ENCODE results near the gene POLR2L.
A peak's percentile ranks its signal among the peaks of the same experiment; 100 is the strongest.

The POLR2L gene

DNA sequence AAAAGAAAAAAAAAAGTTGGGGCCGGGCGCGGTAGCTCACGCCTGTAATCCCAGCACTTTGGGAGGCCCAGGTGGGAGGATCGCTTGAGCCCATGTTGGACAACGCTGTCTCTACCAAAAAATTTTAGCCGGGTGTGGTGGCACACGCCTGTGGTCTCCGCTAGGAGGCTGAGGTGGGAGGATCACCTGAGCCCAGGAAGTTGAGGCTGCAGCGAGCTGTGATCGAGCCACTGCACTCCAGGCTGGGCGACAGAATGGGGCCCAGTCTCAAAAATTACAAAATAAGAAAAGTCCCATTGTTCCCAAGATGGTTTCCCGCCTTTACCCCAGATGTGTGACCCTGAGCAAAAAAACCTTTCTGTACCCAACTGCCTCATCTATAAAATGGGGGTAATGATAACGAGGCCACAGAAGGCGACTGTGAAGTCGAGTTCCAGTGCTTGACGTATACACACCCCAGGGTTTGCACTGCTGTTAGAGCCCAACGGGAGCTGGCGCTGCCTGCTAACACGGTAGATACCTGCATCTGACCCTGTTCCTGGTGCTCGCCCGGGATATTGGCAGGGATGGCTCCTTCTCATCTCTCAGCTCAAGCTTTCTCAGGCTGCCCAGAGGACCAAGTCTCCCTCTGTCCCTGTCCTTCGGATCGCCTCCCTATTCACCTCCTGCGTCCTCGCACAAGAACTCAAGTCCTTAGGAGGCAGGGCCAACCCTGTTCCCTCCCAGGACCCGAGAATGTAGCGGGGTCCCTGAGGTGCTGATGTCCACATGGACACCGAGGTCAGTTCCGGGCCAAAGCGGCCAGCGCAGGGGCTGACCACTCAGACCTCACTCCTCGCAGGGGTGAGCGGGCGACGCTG is 33.7 kb downstream of the POLR2L start:
- DNase-seq, result no peak

DNA sequence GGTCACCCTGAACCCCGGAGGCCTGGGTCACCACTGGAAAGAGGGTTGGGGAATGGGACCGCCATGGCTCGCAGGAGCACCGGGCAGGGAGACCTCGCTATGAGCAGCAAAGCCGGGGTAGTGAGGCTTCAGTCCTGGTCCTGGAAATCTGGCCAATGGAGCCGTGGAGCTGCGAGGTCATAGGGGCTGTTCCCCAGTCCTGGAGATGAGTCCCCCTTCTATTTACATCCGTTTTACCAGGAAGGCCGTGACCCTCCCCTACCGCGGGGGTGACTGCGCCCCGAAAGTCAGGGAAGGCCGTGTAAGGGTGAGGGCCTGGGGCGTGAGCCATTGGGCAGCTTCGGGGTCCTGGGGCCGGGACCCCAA is 37.7 kb downstream of the POLR2L start:
- DNase-seq, result no peak

DNA sequence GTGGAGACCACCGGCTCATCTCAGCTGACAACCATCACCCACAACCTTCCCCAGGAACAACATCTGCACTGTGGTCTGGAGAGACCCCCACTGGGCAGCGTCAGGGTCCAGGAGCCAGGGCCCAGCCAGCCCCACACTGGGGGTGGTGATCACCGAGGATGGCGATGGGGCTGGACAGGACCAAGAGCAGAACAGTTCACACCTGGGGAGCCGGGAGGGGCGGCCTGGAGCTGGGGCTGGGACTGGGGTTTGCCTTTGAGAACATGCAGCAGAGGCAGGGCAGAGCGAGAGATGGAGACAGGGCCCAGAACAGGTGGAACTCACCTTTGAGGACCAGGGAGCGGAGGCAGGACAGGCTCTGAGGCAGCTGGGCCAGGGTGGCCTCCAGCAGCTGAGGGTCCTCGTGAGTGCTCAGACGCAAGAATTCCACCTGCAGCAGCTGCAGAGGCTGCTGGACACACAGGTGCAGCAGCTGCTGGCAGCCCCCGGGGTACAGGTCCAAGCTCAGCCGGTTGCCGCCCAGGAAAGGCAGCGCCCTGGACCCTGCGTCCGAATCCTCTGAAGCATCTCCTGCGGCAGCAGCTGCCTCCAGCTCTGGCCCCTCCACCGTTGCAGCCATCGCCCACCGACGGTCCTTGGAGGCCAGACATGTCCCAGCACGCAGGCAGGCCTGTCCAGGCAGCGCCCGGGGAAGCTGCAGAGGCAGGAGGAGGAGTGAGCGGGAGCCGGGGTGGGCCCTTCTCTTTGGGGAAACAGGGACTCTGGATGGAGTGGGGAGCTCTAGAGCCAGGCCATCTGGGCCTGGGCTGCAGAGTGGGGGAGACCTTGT is 38.3 kb downstream of the POLR2L start:
- DNase-seq, result peak; percentile 58

DNA sequence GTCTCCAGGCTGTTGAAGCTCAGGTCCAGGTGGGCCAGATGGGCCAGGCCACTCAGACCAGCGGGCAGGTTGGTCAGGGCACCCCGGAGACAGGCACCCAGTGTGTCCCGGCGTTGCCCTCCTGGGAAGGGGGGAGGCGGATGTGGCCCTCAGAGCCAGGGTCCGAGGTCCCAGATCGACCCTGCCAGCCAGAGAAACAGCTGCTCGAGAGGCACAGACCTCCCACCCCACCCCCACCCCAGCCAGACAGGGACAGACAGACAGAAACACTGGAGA is 38.9 kb downstream of the POLR2L start:
- DNase-seq, result no peak

DNA sequence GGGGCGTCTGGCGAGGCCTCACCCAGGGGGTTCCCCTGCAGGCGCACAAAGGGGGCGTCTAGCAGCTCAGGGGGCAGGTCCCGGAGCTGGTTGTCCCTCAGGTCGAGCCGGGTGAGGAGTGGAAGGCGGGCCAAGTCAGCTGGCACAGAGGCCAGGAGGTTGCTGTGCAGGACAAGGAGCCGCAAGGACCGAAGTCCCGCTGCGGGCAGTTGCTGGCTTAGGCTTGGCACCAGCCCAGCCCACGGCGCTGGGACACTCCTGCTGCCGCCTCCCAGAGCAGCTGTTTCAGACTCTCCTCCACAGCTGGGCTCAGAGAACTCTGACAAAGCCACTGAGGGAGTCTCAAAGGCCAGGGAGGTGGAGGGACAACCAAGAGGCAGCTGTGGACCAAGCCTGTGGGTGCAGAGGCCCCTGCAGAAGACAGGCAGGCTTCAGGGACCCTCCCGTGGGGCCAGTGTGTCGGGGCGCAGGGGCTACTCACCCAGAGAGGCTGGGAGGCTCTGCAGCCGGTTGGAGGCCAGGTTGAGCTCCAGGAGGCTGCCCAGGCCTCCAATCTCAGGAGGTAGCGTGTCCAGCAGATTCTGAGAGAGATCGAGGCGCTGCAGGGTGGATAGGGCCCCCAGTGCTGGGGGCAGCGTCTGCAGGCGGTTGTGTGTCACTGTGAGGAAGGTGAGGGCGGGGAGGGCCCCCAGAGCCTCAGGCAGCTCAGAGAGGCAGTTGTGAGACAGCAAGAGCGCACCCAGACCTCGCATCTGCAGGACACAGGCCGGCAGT is 39.4 kb downstream of the POLR2L start:
- no peak for DNase-seq

DNA sequence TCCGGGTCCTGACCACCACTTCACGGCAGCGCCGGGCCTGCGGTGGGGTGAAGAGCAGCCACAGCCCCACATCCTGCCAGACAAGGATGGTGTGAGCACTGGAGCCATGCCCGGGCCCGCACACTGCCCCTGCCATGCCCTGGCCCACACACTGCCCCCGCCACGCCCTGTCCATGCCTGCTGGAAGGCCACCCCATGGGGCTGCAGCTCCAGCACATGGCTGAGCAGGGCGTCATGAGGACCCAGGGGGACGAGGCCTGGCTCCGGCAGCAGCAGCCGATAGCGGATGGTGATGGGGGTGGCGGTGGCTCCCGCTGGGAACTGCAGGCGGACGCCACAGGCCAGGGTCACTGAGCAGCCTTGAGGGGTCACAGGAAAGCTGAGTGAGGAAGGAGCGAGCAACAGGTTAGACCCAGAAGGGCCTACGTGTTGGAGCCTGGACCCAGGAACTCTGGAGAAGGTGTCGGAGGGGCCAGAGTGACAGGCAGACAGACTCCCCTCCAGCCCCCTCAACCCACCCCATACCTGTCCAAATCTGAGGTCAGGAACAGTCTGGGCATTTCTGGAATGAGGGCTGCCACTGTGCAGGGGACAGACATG is 40.2 kb downstream of the POLR2L start:
- DNase-seq, result no peak

DNA sequence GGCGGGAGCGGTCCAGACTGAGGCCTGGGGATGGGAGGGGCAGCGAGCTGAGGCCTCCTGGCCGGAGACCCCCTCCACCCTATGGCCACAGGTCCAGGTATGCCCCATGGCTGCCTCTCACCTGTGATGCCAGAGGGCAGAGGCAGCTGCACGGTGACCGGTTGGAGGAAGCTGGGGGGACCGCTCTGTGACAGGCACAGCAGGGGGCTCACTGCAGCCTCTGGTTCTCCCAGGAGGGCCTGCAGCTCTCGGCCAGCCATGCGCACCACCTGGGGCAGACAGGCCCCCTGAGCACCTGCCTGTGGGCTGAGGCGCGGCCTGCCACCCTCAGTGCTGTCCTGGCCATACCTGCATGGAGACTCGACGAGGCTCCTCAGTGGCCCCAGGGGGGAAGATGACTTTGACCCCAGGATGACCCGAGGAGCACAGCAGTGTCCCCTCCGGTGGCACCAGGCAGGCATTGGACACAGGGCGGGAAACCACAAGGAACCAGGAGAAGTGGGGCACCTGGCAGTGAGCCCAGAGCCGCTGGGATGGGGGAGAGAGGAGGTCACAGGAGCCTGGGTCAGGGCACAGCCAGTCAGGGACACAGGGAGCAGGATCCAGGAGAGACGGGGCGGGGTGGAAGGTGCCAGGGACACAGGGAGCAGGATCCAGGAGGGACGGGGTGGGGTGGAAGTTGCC is 41.1 kb downstream of the POLR2L start:
- no peak for DNase-seq

DNA sequence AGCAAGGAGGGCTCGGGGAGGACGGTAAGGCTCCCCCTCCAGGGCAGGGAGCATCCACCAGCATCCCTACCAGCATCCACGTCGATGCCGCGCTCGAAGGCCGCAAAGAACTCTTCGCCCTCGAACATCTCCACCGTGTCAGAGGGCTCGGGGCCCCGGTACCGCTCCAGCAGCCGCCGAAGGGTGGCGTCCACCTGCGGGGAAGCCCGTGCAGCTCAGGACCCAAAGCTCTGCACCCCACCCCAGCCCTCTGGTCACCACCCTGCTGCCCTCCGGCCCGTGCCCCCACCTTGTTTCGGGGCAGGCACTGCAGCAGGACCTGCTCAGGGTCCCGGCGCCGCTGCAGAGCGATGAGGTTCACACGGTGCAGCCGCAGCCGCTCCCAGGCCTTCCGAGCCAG is 41.9 kb downstream of the POLR2L start:
- DNase-seq, result no peak

DNA sequence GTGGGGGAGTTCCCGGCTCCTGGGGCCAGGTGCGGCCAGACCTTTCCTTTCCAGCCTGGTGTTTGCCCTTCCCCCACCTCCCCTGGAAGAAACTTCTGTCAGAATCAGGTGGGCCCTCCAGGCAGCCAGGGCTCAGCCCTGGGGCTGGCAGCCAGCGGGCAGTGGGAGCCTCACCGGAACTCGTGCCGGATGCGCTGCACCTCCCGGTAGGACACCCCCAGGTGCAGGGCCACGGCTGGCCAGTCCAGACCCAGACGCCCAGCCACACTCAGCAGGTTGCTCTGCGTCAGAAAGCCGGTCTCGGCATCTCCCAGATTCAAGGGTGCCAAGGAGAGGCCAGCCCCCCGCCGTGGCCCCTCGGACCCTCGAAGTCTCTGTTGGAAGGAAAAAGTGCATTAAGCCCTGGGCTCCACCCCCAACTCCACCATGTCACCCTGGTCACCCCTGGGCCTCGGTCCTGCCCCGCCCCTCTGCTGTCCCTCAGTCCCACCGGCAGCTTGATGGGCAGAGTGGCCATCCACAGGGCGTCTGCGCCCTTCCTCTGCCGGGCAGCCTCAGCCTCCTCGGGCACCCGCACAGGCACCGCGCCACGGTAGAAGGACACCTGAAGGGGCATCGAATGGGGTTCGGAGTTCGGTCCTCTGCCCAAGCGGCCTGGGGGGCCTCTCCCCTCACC is 42.5 kb downstream of the POLR2L start:
- DNase-seq, result no peak

DNA sequence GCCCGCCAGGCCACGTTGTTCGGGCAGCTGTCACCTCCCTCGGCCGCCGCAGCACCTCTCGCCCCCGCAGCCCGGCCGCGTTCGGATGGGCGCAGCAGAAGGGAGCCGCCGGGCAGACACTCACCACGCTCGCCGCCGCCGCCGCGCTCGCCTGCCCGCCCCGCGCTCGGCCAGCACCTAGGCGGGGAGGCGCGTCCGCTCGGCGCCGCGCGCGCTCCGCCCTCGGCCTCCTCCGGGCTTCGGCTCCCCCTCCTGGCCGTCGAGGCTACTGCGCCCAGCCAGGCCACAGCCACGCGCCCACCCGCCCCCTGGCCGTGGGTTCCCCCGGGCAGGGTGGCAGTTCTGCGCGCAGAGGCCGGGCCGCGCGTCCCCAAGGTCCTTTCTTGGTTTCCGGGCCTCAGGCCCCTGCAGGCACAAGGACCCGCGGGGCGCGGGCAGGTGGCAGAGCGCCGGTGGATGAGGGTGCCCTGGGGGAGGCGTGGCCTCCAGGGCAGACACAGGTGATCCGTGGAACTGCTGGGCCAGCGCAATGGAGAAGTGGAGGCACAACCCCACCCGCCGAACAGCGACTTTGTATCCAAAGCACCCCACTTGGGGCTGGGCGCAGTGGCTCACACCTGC is 44.1 kb downstream of the POLR2L start, which contains the start of gene SLC25A22:
Gene SLC25A22, minus strand, starts transcription at position 189 of the 621 bp plus-strand sequence. CDS start 3,275 bp downstream, outside the sequence.
- DNase-seq, result peak; percentile 95

DNA sequence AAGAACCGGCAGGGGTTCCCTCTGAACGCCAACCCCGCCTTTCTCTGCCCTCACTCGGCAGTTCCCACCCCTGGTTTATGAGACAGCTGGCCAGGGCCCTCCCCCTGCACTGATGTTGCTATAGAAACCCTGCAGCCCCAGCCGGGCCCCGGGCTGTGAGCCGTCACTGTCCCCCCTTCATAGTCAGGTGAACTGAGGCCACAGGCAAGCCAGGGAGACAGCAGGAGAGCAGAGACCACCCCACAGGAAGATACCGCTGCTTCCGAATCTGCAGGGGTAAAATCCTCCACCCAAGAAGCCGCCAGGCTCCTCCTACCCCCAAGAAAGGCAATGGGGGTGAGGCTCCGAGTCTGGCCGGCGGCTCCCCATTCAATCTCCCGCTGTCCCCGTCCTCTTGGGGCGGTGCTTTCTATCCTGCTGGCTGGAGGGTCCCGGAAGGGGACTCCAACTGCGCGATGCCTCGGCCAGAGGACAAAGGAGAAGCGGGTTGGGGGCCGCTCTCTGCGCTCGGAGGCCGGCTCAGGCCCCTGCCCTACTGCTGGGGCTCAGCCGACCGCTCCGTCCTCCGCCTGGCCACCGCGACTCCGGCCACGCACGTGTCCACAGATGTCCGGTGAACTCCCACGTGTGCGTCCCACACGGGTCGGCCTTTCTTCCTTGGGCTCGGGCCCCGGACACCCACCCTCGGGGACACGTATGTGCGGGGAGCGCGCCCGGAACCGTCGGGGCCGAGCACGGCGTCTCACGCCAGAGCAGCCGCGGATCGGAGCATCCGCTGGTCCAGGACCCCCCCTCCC is 44.8 kb downstream of the POLR2L start:
- peak; percentile 94 for DNase-seq

DNA sequence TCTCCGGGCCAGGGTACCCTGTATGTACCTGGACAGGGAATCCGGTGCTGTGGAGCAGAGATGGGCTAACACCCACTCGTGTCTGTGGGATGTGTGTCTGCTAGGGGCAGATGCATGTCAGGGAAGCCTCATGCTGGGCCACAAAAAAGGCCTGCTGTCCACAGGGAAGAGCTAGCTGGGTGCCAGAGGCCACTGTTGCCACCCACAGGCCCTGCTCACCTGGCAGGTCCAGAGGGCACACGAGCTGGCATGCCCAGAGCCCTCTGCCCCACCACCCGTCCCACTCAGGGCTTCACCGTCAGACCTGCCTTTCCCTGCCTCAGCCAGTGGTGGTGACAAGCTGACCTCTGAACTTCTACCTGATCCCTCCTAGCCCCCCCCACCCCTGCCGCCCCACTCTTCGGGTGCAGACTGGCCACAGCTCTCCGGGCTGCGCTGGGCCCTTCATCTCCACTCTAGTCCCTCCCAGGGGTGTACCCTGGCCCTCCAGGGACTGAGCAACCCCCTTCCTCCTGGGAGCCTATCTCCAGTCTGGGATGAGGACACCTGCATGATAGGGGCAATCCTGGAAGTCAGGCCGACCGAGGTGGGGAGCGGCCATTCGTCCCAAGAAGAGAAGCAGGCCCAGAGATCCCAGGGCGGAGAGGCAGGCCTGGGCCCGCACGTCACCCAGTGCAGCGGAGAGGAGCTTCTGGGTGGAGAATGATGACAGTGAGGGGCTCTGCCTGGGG is 45.6 kb downstream of the POLR2L start:
- no peak for DNase-seq

DNA sequence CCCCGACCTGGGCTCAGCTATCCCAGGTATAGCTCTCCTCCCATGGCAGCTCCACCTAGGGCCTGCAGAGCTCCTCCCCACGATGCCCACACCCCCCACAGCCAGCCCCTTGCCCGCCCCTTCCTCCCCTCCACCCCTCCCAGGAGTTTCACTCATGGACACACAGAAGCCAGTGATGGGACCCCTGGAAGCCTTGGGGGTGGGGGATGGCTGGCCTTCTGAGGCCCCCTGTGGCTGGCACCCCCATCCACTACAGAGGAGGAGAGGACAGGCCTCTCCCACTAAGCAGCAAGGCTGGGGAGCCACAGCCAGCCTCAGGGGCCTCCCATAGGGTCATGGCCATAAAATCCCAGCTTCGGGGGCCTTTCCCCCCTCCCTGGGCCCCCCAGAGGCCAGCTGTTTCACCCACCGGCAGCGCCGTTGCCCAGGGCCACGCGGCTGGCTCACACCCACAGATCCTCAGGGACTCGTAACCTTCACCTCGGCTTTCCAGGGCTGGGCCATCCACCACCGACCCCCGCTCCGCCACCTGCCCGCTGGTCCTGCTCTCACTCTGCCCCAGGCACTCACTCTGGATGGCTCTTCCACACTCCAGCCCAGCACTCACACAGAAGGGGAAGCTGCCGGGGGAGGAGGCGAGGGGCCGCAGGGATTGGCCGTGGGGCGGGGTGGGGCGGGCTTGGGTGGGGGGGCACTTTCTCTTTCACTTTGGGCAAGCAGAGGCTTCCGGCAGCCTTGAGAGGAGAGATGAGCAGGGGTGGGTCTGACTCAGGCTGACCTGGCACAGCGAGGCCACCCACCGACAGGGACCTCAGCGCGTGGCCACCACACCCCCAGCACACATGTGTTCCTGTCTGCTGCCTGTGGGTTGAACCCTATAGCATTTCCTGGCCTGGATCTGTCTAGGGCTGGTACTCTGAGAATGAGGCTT is 46.4 kb downstream of the POLR2L start:
- DNase-seq, result peak; percentile 79

DNA sequence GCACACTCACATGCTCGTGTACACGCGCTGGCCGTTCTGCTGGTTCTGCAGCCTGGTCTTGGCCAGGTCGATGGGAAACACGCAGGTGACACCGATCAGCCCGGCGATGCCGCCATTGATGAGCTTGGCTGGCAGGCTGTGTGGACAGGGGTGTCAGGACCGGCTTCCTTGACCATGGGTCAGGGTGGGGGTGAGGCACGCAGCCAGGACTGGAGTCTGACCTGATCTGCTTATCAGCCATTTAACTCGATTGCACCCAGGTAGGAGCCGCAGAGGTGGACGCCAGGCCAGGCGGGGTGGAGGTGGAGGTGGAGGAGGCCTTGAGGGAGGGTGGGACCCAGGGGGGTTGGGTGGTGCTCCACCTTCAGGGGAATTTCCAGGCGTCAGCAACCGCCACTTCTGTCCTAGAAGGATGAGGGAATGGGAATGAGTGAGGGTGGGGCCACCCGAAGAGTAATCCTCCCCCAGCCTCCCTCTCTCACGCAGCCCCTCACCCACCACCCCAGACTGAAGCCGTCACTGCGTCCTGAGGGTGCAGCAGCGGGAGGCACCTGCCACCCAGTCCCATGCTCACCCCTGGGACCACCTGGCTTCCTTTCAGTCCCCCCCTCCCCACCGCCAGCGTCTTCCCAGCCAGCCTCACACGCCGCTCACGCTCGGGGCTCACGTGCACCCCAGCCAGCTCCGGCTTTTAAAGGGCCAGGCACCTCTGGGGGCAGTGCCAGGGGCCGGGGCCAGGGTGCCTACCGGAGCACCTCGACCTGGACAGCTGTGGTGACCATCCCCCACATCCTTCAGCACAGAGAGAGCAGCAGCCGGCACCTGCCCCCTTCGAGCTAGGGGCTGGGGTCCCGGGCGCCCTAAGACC is 47.3 kb downstream of the POLR2L start:
- no peak for DNase-seq

DNA sequence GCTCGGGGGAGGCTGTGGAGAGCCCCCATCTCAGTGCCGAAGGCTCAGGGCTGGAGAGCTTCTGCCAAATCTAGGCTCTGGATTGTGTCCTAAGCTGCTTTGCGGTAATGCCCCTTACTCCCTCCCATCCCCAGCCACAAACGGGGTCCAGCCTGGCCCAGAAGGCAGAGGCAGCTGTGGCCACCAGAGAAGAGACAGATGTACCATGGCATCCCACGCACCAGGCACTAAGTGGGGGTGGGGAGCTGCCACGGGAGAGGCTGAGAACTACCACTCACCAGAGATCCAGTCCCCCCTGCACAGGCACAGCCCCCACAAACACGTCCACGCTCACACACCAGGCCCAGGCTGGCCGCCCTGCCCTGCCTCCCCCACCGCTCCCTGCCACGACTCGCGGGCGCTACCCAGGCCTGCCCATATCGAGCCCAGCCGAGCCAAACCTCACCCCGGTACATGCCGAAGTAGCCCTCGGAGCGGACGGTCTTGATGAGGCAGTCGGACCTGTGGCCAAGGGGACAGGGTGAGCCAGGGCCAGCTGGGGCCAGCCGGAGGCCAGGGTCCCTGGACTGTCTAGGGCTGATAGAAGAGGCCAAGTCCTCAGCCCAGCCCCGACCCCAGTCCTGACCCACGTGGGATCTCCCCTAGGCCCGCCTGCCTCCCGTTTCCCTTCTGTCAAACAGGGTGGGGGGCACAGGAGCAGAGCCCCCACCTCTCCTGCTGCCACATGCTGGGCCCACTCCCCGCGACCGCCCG is 48.1 kb downstream of the POLR2L start:
- DNase-seq, result no peak

DNA sequence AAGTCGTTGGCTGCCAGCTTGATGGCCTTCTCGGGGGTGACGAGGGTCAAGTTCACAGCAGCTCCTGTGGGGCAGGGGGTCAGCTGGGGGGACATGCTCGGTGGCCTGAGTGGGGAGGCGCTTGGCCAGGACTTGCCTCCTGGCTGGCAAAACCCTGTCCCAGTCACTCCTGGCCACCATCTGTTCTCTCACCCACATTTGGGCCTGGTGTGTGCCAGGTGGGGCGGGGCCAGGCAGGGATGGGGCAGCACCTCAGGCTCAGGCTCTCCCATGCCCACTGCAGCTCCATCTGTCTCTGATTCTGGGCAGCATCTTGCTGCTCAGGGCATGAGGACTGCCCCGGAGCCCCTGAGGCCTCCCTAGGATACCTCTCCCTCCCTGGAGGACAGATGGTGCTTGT is 48.8 kb downstream of the POLR2L start:
- no peak for DNase-seq

DNA sequence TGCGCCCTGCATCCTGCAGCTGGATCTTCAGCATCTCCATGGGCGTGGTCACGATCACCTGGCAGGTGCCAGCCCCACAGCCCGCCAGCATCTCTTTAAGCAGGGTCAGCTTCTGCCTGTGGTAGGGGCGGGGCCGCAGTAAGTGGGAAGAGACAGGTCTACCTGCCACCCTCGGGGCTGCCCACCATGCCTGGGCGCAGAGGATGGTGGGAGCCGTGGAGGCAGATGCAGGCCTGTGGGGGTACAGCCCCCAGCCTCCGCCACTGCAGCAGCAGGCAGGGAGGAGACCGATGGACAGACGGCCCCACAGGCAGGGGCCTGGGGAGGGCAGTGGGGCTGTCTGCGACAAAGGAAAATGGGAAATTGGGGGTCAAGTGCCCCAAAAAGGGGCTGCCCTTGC is 49.5 kb downstream of the POLR2L start:
- DNase-seq, result no peak
